K562 (cell line): ENCODE results near the gene SOSTDC1. TPM values are rescaled to one million over a fixed set of nuclear protein-coding genes. Genes with fewer than 3 reads are reported as not detected.

Source experiments
- CC2D1A ChIP-seq: fragments of 450-650 bp; IDR thresholded peaks from 2 replicates; pipeline ENCODE4 v1.6.1; 2017; ENCODE audit warnings: mild to moderate bottlenecking
- CREB1 ChIP-seq, 2 experiments: sonication (generic) in 1 of 2; formaldehyde crosslinking in 1 of 2; IDR thresholded peaks; 2 replicates each; pipeline versions ENCODE4 v1.6.1 to v1.8.0; 2012 to 2022; ENCODE audit warnings: inconsistent platforms in 1 of 2, mild to moderate bottlenecking in 1 of 2, missing genetic modification reagents in 1 of 2, moderate library complexity in 1 of 2
- DMBX1 ChIP-seq: fragments of 250-450 bp; sonication (Bioruptor Pico); IDR thresholded peaks from 2 replicates; pipeline ENCODE4 v1.8.0; 2022; ENCODE audit warnings: inconsistent platforms, mild to moderate bottlenecking, moderate library complexity, borderline replicate concordance
- DPF2 ChIP-seq: fragments of 450-650 bp; IDR thresholded peaks from 2 replicates; pipeline ENCODE4 v1.6.1; 2016
- EWSR1 ChIP-seq: fragments of 450-650 bp; IDR thresholded peaks from 2 replicates; pipeline ENCODE4 v1.6.1; 2018; ENCODE audit warnings: borderline replicate concordance, mild to moderate bottlenecking, low read depth, moderate library complexity; ENCODE audit not compliant: partially characterized antibody
- FOXJ3 ChIP-seq: sonication (generic); formaldehyde crosslinking; IDR thresholded peaks from 2 replicates; pipeline ENCODE4 v1.4.0; 2020; ENCODE audit warnings: mild to moderate bottlenecking, missing genetic modification reagents
- HCFC1 ChIP-seq: IDR thresholded peaks from 2 replicates; pipeline ENCODE4 v1.6.1; 2012; ENCODE audit warnings: low read depth, low read length, improper control_type of control experiment
- KLF16 ChIP-seq: IDR thresholded peaks from 2 replicates; pipeline ENCODE4 v1.6.1; 2016; ENCODE audit warnings: antibody characterized with exemption
- RCOR1 ChIP-seq, 2 experiments: IDR thresholded peaks; 2 replicates each; pipeline ENCODE4 v1.6.1; 2012; ENCODE audit warnings: low read depth in 2 of 2, low read length in 2 of 2, borderline replicate concordance in 1 of 2, improper control_type of control experiment in 1 of 2
- SIRT6 ChIP-seq: IDR thresholded peaks from one replicate; pipeline ENCODE4 v1.6.1; 2012; ENCODE audit warnings: low read depth, mild to moderate bottlenecking, control low read depth, inconsistent platforms, low read length, moderate library complexity
- ZNF316 ChIP-seq: fragments of 450-650 bp; IDR thresholded peaks from 2 replicates; pipeline ENCODE4 v1.6.1; 2016
- ZNF384 ChIP-seq: IDR thresholded peaks from 2 replicates; pipeline ENCODE4 v1.6.1; 2012; ENCODE audit warnings: low read depth, low read length, improper control_type of control experiment
- ZNF695 ChIP-seq: fragments of 450-650 bp; formaldehyde crosslinking; IDR thresholded peaks from 2 replicates; pipeline ENCODE4 v1.4.0; 2020; ENCODE audit warnings: mild to moderate bottlenecking, moderate library complexity
- ZNF75A ChIP-seq: fragments of 450-650 bp; formaldehyde crosslinking; IDR thresholded peaks from 2 replicates; pipeline ENCODE4 v1.4.0; 2020; ENCODE audit warnings: mild to moderate bottlenecking
- ZSCAN32 ChIP-seq: fragments of 450-650 bp; formaldehyde crosslinking; IDR thresholded peaks from 2 replicates; pipeline ENCODE4 v1.4.0; 2020; ENCODE audit warnings: mild to moderate bottlenecking, moderate library complexity
- polyA plus RNA-seq, 8 experiments: library from polyadenylated mRNA; depleted of rRNA in 4 of 8; stranded (reverse) in 5 of 8; unstranded in 3 of 8; fragments of >200 nt; fragmentation: Nextera tagmentation in 2 of 8; fragmentation: Illumina TruSeq in 1 of 8; extraction: Ambion mirVana in 2 of 8; extraction: Trizol in 1 of 8; gene quantifications; 2 replicates each; pipeline versions ENCODE4 v1.2.1 to v1.2.3, GENCODE V29; 2011 to 2014; ENCODE audit warnings: inconsistent platforms in 1 of 8, missing spikeins in 1 of 8
- total RNA-seq, 7 experiments: library from RNA; depleted of rRNA in 6 of 7; stranded (reverse); fragments of >200 nt in 6 of 7; fragmentation: Illumina TruSeq in 2 of 7; extraction: Trizol in 2 of 7; gene quantifications; 2 replicates each; pipeline versions ENCODE4 v1.2.1 to v1.2.3, GENCODE V29; 2011 to 2021; ENCODE audit warnings: low replicate concordance in 1 of 7
- TF ChIP-seq, protein P1 (sequence below), 3 experiments: fragments of 200-800 bp in 1 of 3; sonication (Bioruptor generic) in 1 of 3; sonication (generic) in 1 of 3; formaldehyde crosslinking in 1 of 3; IDR thresholded peaks; 2 replicates each; pipeline versions ENCODE4 v1.6.1 to v1.8.0; 2016 to 2022; ENCODE audit warnings: mild to moderate bottlenecking in 2 of 3, missing compliant biosample characterization in 2 of 3, missing genetic modification characterization in 2 of 3, missing genetic modification reagents in 1 of 3
- TF ChIP-seq, protein P2 (sequence below): fragments of 450-650 bp; IDR thresholded peaks from 2 replicates; pipeline ENCODE4 v1.6.1; 2017; ENCODE audit warnings: antibody characterized with exemption, mild to moderate bottlenecking
- TF ChIP-seq, protein P3 (sequence below): fragments of 250-450 bp; sonication (Bioruptor Pico); IDR thresholded peaks from 2 replicates; pipeline ENCODE4 v1.8.0; 2021; ENCODE audit warnings: borderline replicate concordance, mild to moderate bottlenecking, moderate library complexity; ENCODE audit not compliant: poor library complexity, severe bottlenecking
- TF ChIP-seq, protein P4 (sequence below): fragments of 250-450 bp; sonication (Bioruptor Pico); IDR thresholded peaks from 2 replicates; pipeline ENCODE4 v1.8.0; 2022; ENCODE audit warnings: moderate library complexity, mild to moderate bottlenecking, inconsistent platforms

SOSTDC1 gene
- total and polyA plus RNA-seq, 9 of the 15 experiments (the other 6 are each of a cell fraction or from before 2014, with no cell fraction given), result 8.3 to 48.6 (median 15.9) TPM

DNA sequence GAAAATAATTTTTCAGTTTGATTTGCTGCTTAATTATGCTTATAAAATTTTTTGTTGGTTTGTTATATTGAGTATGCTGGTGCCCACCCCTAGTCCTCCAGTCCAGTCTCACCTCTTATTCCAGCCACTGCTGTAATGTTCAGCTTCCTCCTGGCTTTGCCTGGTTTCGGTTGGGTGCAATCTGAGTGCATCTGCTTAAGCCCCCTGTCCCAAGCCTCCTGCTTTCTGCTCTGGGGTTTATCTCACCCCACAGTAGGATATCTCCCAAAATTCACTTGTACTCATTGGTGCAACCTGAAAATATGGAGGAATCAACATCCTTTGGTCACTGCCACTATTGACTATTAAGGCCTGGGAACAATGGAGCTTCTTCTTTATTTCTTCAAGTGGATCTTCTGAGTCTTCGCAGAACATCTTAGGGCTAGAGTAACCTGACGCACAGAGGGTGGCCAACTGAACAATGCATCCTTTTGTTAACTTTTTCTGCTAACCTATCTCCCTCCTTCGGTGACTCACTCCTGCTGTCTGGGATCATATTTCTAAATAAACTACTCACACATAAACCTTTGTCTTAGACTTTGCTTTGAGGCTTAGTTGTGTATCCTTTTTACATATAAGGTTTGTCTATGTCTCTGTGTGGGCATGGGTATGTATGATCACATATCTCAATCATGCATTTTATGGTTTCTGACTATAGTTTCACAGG is 19.1 kb upstream of the SOSTDC1 start (continued):
- TF ChIP-seq RCOR1 (IDR thresholded peaks at IDR 0.05; ENCODE audit: borderline replicate concordance in 1 of 2, low read depth in 2 of 2, low read length in 2 of 2) (no peak), CC2D1A (no peak), ZNF316 (no peak), HCFC1 (no peak), FOXJ3 (no peak), EWSR1 (no peak), ZNF384 (no peak), KLF16 (no peak), SIRT6 (no peak), ZNF75A (CRISPR knock-in tag) (no peak), ZSCAN32 (CRISPR knock-in tag) (no peak), DPF2 (peak; percentile 55), CREB1 (IDR thresholded peaks at IDR 0.05) (no peak), CREB1 (CRISPR knock-in tag; IDR thresholded peaks at IDR 0.05) (no peak), ZNF695 (CRISPR knock-in tag) (no peak), DMBX1 (CRISPR knock-in tag) (0 out of 2 replicates have a peak, but pooled peaks have one; percentile 19)
- TF ChIP-seq, protein P1, sequence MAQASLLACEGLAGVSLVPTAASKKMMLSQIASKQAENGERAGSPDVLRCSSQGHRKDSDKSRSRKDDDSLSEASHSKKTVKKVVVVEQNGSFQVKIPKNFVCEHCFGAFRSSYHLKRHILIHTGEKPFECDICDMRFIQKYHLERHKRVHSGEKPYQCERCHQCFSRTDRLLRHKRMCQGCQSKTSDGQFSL (CRISPR knock-in tag; IDR thresholded peaks at IDR 0.05), result no peak
- TF ChIP-seq, protein P1 (tag; IDR thresholded peaks at IDR 0.05), result no peak
- TF ChIP-seq, protein P2, sequence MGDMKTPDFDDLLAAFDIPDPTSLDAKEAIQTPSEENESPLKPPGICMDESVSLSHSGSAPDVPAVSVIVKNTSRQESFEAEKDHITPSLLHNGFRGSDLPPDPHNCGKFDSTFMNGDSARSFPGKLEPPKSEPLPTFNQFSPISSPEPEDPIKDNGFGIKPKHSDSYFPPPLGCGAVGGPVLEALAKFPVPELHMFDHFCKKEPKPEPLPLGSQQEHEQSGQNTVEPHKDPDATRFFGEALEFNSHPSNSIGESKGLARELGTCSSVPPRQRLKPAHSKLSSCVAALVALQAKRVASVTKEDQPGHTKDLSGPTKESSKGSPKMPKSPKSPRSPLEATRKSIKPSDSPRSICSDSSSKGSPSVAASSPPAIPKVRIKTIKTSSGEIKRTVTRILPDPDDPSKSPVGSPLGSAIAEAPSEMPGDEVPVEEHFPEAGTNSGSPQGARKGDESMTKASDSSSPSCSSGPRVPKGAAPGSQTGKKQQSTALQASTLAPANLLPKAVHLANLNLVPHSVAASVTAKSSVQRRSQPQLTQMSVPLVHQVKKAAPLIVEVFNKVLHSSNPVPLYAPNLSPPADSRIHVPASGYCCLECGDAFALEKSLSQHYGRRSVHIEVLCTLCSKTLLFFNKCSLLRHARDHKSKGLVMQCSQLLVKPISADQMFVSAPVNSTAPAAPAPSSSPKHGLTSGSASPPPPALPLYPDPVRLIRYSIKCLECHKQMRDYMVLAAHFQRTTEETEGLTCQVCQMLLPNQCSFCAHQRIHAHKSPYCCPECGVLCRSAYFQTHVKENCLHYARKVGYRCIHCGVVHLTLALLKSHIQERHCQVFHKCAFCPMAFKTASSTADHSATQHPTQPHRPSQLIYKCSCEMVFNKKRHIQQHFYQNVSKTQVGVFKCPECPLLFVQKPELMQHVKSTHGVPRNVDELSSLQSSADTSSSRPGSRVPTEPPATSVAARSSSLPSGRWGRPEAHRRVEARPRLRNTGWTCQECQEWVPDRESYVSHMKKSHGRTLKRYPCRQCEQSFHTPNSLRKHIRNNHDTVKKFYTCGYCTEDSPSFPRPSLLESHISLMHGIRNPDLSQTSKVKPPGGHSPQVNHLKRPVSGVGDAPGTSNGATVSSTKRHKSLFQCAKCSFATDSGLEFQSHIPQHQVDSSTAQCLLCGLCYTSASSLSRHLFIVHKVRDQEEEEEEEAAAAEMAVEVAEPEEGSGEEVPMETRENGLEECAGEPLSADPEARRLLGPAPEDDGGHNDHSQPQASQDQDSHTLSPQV, result no peak
- TF ChIP-seq, protein P3, sequence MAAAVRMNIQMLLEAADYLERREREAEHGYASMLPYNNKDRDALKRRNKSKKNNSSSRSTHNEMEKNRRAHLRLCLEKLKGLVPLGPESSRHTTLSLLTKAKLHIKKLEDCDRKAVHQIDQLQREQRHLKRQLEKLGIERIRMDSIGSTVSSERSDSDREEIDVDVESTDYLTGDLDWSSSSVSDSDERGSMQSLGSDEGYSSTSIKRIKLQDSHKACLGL (CRISPR knock-in tag), result no peak
- TF ChIP-seq, protein P4, sequence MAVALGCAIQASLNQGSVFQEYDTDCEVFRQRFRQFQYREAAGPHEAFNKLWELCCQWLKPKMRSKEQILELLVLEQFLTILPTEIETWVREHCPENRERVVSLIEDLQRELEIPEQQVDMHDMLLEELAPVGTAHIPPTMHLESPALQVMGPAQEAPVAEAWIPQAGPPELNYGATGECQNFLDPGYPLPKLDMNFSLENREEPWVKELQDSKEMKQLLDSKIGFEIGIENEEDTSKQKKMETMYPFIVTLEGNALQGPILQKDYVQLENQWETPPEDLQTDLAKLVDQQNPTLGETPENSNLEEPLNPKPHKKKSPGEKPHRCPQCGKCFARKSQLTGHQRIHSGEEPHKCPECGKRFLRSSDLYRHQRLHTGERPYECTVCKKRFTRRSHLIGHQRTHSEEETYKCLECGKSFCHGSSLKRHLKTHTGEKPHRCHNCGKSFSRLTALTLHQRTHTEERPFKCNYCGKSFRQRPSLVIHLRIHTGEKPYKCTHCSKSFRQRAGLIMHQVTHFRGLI (CRISPR knock-in tag), result no peak
